ENCODE results near the gene HPN. TPM values are rescaled to one million over a fixed set of nuclear protein-coding genes. Genes with fewer than 3 reads are reported as not detected.

The HPN gene
- total and polyA plus RNA-seq, 10 of the 15 experiments (the other 5 are each of a cell fraction or from before 2014, with no cell fraction given), result 0.21 to 0.35 TPM; not detected in 8

GRCh38 chr19:35038623-35039512 lies 2.7 kb upstream of the HPN start (continued):
- TF ChIP-seq, protein P1, sequence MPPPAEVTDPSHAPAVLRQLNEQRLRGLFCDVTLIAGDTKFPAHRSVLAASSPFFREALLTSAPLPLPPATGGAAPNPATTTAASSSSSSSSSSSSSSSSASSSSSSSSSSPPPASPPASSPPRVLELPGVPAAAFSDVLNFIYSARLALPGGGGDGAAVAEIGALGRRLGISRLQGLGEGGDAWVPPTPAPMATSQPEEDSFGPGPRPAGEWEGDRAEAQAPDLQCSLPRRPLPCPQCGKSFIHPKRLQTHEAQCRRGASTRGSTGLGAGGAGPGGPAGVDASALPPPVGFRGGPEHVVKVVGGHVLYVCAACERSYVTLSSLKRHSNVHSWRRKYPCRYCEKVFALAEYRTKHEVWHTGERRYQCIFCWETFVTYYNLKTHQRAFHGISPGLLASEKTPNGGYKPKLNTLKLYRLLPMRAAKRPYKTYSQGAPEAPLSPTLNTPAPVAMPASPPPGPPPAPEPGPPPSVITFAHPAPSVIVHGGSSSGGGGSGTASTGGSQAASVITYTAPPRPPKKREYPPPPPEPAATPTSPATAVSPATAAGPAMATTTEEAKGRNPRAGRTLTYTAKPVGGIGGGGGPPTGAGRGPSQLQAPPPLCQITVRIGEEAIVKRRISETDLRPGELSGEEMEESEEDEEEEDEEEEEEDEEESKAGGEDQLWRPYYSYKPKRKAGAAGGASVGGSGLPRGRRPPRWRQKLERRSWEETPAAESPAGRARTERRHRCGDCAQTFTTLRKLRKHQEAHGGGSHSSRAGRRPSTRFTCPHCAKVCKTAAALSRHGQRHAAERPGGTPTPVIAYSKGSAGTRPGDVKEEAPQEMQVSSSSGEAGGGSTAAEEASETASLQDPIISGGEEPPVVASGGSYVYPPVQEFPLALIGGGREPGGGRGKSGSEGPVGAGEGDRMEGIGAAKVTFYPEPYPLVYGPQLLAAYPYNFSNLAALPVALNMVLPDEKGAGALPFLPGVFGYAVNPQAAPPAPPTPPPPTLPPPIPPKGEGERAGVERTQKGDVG (CRISPR knock-in tag; IDR thresholded peaks at IDR 0.05), result no peak
- TF ChIP-seq POLR2AphosphoS5 (IDR thresholded peaks at IDR 0.05; ENCODE audit: low read length), result no peak
- TF ChIP-seq CHD1 (IDR thresholded peaks at IDR 0.05; ENCODE audit: low read depth, low read length), result no peak

DNA sequence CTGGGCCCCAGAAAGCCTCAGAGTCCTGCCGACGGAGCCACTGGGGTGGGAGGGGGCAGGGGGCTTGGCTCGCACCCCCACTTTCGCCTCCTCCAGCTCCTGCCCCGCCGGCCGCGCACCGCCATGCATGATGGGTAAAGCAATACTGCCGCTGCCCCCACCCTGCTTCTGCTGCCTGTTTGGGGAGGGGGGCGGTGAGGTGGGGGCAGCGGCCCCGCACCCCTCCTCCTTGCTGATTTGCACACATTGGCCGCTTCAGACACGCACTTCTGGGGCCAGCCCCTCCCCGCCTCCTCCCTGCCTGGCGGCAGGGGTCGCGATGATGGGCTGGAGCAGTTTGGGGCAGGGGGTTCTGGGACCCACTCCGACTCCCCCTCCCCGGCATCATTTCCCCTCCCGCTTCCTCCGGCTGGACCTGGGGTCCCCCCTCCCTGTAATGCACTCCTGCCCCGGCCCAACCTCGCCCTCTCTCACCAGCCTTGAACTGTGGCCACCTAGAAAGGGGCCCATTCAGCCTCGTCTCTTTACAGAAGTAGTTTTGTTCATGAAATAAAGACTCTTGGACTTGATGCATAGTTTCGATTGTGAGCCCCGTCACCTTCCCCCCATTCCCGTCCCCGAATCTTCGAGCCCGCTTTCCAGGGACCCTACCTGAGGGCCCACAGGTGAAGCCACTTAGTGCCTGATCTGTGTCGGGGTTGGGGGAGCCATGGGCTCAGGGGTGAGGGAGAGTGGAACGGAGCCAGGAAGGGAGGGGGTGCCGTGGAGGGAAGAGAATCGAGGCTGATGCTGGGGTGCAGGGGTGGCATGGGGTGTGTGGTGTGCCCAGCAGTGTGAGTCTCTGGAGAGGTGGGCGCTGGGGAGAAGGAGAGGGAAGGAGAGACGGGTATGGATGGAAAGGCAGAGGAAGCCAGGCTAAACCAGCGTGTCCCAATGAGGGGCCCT lies 1.4 kb upstream of the HPN start:
- no peak overlapping the region for H3K4me3 ChIP-seq
- no peak for FAIRE-seq
- whole genome bisulfite sequencing (ENCODE audit: insufficient coverage, insufficient replicate concordance, low lambda C conversion rate, missing lambda C conversion rate), result 15% methylated on average over 30 of the region's 39 CpGs
- H2AFZ ChIP-seq (ENCODE audit: control insufficient read depth, low read depth, low read length), result peak overlapping the region; percentile 39
- H3K27ac ChIP-seq (ENCODE audit: control insufficient read depth, insufficient read depth), result no peak overlapping the region
- TF ChIP-seq CBX5 (IDR thresholded peaks at IDR 0.05; ENCODE audit: low read depth) (no peak), CHD2 (IDR thresholded peaks at IDR 0.05; ENCODE audit: borderline replicate concordance, low read depth, low read length) (no peak), NR2F1 (conservative IDR thresholded peaks at IDR 0.05) (no peak), ZNF207 (IDR thresholded peaks at IDR 0.05; ENCODE audit: borderline replicate concordance) (no peak), NRF1 (conservative IDR thresholded peaks at IDR 0.05; ENCODE audit: low read depth, low read length) (no peak), IKZF1 (conservative IDR thresholded peaks at IDR 0.05) (no peak), MTA3 (IDR thresholded peaks at IDR 0.05; ENCODE audit: borderline replicate concordance, low read length) (no peak)
- TF ChIP-seq, protein P2, sequence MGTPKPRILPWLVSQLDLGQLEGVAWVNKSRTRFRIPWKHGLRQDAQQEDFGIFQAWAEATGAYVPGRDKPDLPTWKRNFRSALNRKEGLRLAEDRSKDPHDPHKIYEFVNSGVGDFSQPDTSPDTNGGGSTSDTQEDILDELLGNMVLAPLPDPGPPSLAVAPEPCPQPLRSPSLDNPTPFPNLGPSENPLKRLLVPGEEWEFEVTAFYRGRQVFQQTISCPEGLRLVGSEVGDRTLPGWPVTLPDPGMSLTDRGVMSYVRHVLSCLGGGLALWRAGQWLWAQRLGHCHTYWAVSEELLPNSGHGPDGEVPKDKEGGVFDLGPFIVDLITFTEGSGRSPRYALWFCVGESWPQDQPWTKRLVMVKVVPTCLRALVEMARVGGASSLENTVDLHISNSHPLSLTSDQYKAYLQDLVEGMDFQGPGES (IDR thresholded peaks at IDR 0.05), result no peak
- in situ Hi-C loops (cut with MboI), result no loop called here
- H3K9me3 ChIP-seq (replicated peaks; ENCODE audit: control insufficient read depth, insufficient read depth, low read length), result no peaks in the 10 kb centered on the region
- H4K20me1 ChIP-seq (ENCODE audit: control insufficient read depth, insufficient read depth), result no peaks in the 10 kb centered on the region
- BruUV-seq (replicated peaks), result no TSS peak
- no peak for DNase-seq (ENCODE audit: low read depth, low spot score)
- RAD21 ChIA-PET (ENCODE audit: unreplicated experiment), result interaction anchor here (0.9 kb wide), 1 partner anchor 27 kb away, joined by 3 read pairs; no protein-coding TSS in a partner anchor
- H3K79me2 ChIP-seq (ENCODE audit: control insufficient read depth, insufficient read depth, low read length), result no peaks in the 10 kb centered on the region
- SMC1A ChIA-PET (ENCODE audit: uncharacterized antibody, unreplicated experiment), result no interaction called here
- POLR2A ChIA-PET, result no interaction called here
- peaks cover 13% of the 10 kb centered on the region for H3K4me1 ChIP-seq (ENCODE audit: control insufficient read depth, insufficient read depth, low read length)
- H3K4me2 ChIP-seq (ENCODE audit: control insufficient read depth, insufficient read depth), result no peak overlapping the region
- H3K27me3 ChIP-seq (replicated peaks in 1 of 2; ENCODE audit: control insufficient read depth in 2 of 2, insufficient read depth in 2 of 2, low read length in 1 of 2), result peaks cover 0 to 5% of the 10 kb centered on the region in 2 experiments; a peak in 3 of 4 replicates
- CTCF ChIA-PET, result no interaction called here
- no peak for ATAC-seq
- no peaks in the 10 kb centered on the region for H3K36me3 ChIP-seq (ENCODE audit: control insufficient read depth in 2 of 2, insufficient read depth in 2 of 2, low read length in 1 of 2)
- intact Hi-C loops (cut with micrococcal nuclease; ENCODE audit: unreplicated experiment), result no loop called here
- H3K9ac ChIP-seq (ENCODE audit: control insufficient read depth, insufficient read depth, low read length), result no peak overlapping the region
